Natural killer cell (primary cell): ENCODE data around the gene CCL15. TPM values are rescaled to one million over a fixed set of nuclear protein-coding genes. Genes with fewer than 3 reads are reported as not detected.

Experiments
- ATAC-seq, 3 donors: fragments of 150-1000 bp in 2 of 3; fragments of 200-7000 bp in 1 of 3; cut with Tn5 transposase; 1 replicate in 1 of 3; 2 replicates in 2 of 3; pipeline ENCODE4 v1.10.0; 2021; ENCODE audit warnings: mild to moderate bottlenecking in 2 of 3, moderate library complexity in 2 of 3
- DNase-seq, 2 donors: peaks; one replicate each; pipeline versions ENCODE4 v3.0.0 to v3.0.0-alpha.2; 2013 to 2021; ENCODE audit warnings: mixed read lengths in 1 of 2
- H3K27ac ChIP-seq: one replicate; pipeline ENCODE4 v1.5.1; 2013; ENCODE audit warnings: mild to moderate bottlenecking, low read length
- H3K27me3 ChIP-seq: one replicate; pipeline ENCODE4 v1.6.1; 2013; ENCODE audit warnings: low read length; ENCODE audit not compliant: control insufficient read depth, insufficient read depth
- H3K36me3 ChIP-seq: one replicate; pipeline ENCODE4 v1.6.1; 2013; ENCODE audit warnings: low read length; ENCODE audit not compliant: control insufficient read depth, insufficient read depth
- H3K4me1 ChIP-seq: one replicate; pipeline ENCODE4 v1.6.1; 2013; ENCODE audit warnings: low read length; ENCODE audit not compliant: control insufficient read depth, insufficient read depth
- H3K4me3 ChIP-seq: one replicate; pipeline ENCODE4 v1.5.1; 2013; ENCODE audit warnings: low read length
- H3K9me3 ChIP-seq: one replicate; pipeline ENCODE4 v1.6.1; 2013; ENCODE audit warnings: low read length; ENCODE audit not compliant: control insufficient read depth, insufficient read depth
- H3K27ac Mint-ChIP-seq, 2 donors: one replicate each; pipeline ENCODE4 v1.8.0; 2022; ENCODE audit warnings: mild to moderate bottlenecking in 2 of 2, mixed read lengths in 2 of 2, moderate library complexity in 1 of 2
- H3K27me3 Mint-ChIP-seq, 2 donors: one replicate each; pipeline ENCODE4 v1.8.0; 2022; ENCODE audit warnings: low read depth in 2 of 2, mixed read lengths in 2 of 2
- H3K36me3 Mint-ChIP-seq: one replicate; pipeline ENCODE4 v1.8.0; 2022; ENCODE audit warnings: mixed read lengths
- H3K4me1 Mint-ChIP-seq, 2 donors: one replicate each; pipeline ENCODE4 v1.8.0; 2022; ENCODE audit warnings: mixed read lengths in 2 of 2
- H3K4me3 Mint-ChIP-seq: one replicate; pipeline ENCODE4 v1.8.0; 2022; ENCODE audit warnings: mild to moderate bottlenecking, moderate library complexity, mixed read lengths
- H3K9me3 Mint-ChIP-seq, 2 donors: one replicate each; pipeline ENCODE4 v1.8.0; 2022; ENCODE audit warnings: mixed read lengths in 2 of 2
- CTCF ChIP-seq: fragments of 200-600 bp; IDR thresholded peaks from one replicate; pipeline ENCODE4 v1.8.0; 2022; ENCODE audit warnings: antibody characterized with exemption
- WGBS: methylation state at CpG from one replicate; pipeline ENCODE4 v1.1.7; 2013; ENCODE audit warnings: missing lambda C conversion rate; ENCODE audit not compliant: insufficient coverage; 5-methylcytosine and 5-hydroxymethylcytosine counted together
- intact Hi-C: fragments of 100-400 bp; cut with micrococcal nuclease; formaldehyde crosslinking; loops from one replicate; pipeline ENCODE4 v1.14.2; 2022
- total RNA-seq, 4 donors: library from RNA; stranded (reverse); fragments of 120-200 nt in 1 of 4; gene quantifications; one replicate each; pipeline versions ENCODE4 v1.2.3 to v1.2.4, GENCODE V29; 2013 to 2022

Gene CCL15, protein sequence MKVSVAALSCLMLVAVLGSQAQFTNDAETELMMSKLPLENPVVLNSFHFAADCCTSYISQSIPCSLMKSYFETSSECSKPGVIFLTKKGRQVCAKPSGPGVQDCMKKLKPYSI
- total RNA-seq, result not detected
- not detected for total RNA-seq (2013)

- ATAC-seq, result no peak
- H3K27me3 Mint-ChIP-seq, result no peaks in the 10 kb centered on the region
- H3K4me3 ChIP-seq, result no peak within 1 kb of the TSS
- no peaks in the 10 kb centered on the region for H3K27me3 ChIP-seq
- no peak for DNase-seq
- intact Hi-C loops, result no loop called here
- no peak within 1 kb of the TSS for H3K27ac ChIP-seq
- H3K4me3 Mint-ChIP-seq, result no peak within 1 kb of the TSS
- WGBS, result 91% methylated on average over 6 of the region's 6 CpGs
- no peaks in the 10 kb centered on the region for H3K9me3 Mint-ChIP-seq
- H3K4me1 Mint-ChIP-seq, result peaks cover 32 to 36% of the 10 kb centered on the region in 2 donors
- no peaks in the 10 kb centered on the region for H3K36me3 ChIP-seq
- no peak for TF ChIP-seq CTCF
- H3K27ac Mint-ChIP-seq, result no peak within 1 kb of the TSS
- H3K4me1 ChIP-seq, result peaks cover 3% of the 10 kb centered on the region
- no peaks in the 10 kb centered on the region for H3K36me3 Mint-ChIP-seq
- H3K9me3 ChIP-seq, result no peaks in the 10 kb centered on the region
Observed at GRCh38 chr17:36001110-36001771, at the start of gene CCL15. Gene CCL15, minus strand, starts transcription at chr17:36001553. Its CDS starts 61 bp downstream, at chr17:36001492.

- DNase-seq, result no peak
- peaks cover 0 to 4% of the 10 kb centered on the region in 2 donors for H3K4me1 Mint-ChIP-seq
- Histone ChIP-seq H3K27me3 (no peaks in the 10 kb centered on the region), H3K36me3 (no peaks in the 10 kb centered on the region), H3K27ac (no peak overlapping the region), H3K9me3 (peaks cover 6% of the 10 kb centered on the region), H3K4me3 (no peak overlapping the region), H3K4me1 (no peaks in the 10 kb centered on the region)
- peaks cover 6 to 7% of the 10 kb centered on the region in 2 donors for H3K9me3 Mint-ChIP-seq
- H3K4me3 Mint-ChIP-seq, result no peak overlapping the region
- no peaks in the 10 kb centered on the region for H3K27me3 Mint-ChIP-seq
- TF ChIP-seq CTCF, result no peak
- H3K27ac Mint-ChIP-seq, result no peak overlapping the region
- intact Hi-C loops, result no loop called here
- 100% methylated on average over 1 of the region's 2 CpGs for WGBS
- H3K36me3 Mint-ChIP-seq, result peaks cover 40% of the 10 kb centered on the region
- ATAC-seq, result no peak
Observed at GRCh38 chr17:36049643-36050042, 48.3 kb upstream of the CCL15 start.

DNA sequence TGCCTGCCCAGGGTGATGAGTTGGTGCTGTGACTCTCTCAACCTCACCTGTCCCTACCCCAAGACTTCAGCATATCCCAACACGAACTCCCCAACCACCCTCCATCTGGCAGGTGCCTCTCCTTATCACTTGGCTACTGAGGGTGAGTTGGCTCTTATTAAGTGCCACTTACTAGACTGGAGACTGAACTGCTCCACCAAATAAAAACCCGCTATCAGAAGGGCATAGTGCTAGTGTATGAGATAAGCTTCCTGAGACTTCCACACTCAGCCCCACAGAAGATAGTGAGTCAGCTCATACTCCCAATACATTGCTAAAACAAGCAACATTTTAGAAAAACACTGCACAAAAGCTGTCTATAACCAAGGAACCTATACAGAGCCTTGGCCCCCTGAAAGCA lies 46.7 kb upstream of the CCL15 start:
- no peak overlapping the region for H3K27ac Mint-ChIP-seq
- Histone ChIP-seq H3K27me3 (no peaks in the 10 kb centered on the region), H3K36me3 (no peaks in the 10 kb centered on the region), H3K9me3 (peaks cover 6% of the 10 kb centered on the region), H3K4me1 (no peaks in the 10 kb centered on the region), H3K4me3 (no peak overlapping the region), H3K27ac (no peak overlapping the region)
- peaks cover 0 to 4% of the 10 kb centered on the region in 2 donors for H3K4me1 Mint-ChIP-seq
- no peak overlapping the region for H3K4me3 Mint-ChIP-seq
- H3K36me3 Mint-ChIP-seq, result peaks cover 40% of the 10 kb centered on the region
- H3K9me3 Mint-ChIP-seq, result peaks cover 6 to 7% of the 10 kb centered on the region in 2 donors
- 100% methylated on average over 2 of the region's 2 CpGs for WGBS
- no peak for DNase-seq
- intact Hi-C loops, result no loop called here
- no peaks in the 10 kb centered on the region for H3K27me3 Mint-ChIP-seq
- ATAC-seq, result no peak
- TF ChIP-seq CTCF, result no peak

GRCh38 chr17:36036235-36036634 lies 34.9 kb upstream of the CCL15 start:
- H3K9me3 Mint-ChIP-seq, result no peaks in the 10 kb centered on the region
- no peak overlapping the region for H3K27ac ChIP-seq
- no peaks in the 10 kb centered on the region for H3K36me3 Mint-ChIP-seq
- no peaks in the 10 kb centered on the region for H3K9me3 ChIP-seq
- H3K27me3 ChIP-seq, result no peaks in the 10 kb centered on the region
- ATAC-seq (no peak), DNase-seq (no peak)
- intact Hi-C loops, result no loop called here
- H3K27me3 Mint-ChIP-seq, result no peaks in the 10 kb centered on the region
- H3K4me3 Mint-ChIP-seq, result no peak overlapping the region
- H3K4me1 ChIP-seq, result no peaks in the 10 kb centered on the region
- no peak overlapping the region for H3K4me3 ChIP-seq
- no peak overlapping the region for H3K27ac Mint-ChIP-seq
- peaks cover 9% of the 10 kb centered on the region in 2 donors for H3K4me1 Mint-ChIP-seq
- no peak for TF ChIP-seq CTCF
- no peaks in the 10 kb centered on the region for H3K36me3 ChIP-seq
- 80% methylated on average over 3 of the region's 4 CpGs for WGBS
